ENCODE data around the gene PSMC6. TPM values are rescaled to one million over a fixed set of nuclear protein-coding genes. Genes with fewer than 3 reads are reported as not detected.

PSMC6 gene
- total and polyA plus RNA-seq, 2 of the 8 experiments (the other 6 are each of a cell fraction or from before 2014, with no cell fraction given): 45.1 to 107 TPM

GRCh38 chr14:52701223-52701622 is 5.8 kb upstream of the PSMC6 start:
- H2BK12ac ChIP-seq (ENCODE audit: low read depth, low read length): no peak overlapping the region
- no peak overlapping the region for H3K18ac ChIP-seq (ENCODE audit: extremely low read depth, low read length)
- H3K56ac ChIP-seq (replicated peaks; ENCODE audit: insufficient read length, low read depth, low read length): no peak overlapping the region
- H3K4ac ChIP-seq (replicated peaks; ENCODE audit: insufficient read length, low read depth, low read length): no peak overlapping the region
- ChIA-PET CTCF (ENCODE audit: partially characterized antibody) (interaction anchor here (0.7 kb wide), 2 partner anchors 262 to 1085 kb away, joined by 3 read pairs; no protein-coding TSS in a partner anchor), POLR2A (ENCODE audit: partially characterized antibody) (no interaction called here)
- TF ChIP-seq POLR2A (IDR thresholded peaks at IDR 0.05; ENCODE audit: control extremely low read depth in 1 of 2, low read depth in 2 of 2, low read length in 2 of 2) (no peak), BRCA1 (IDR thresholded peaks at IDR 0.05; ENCODE audit: low read depth, low read length) (no peak), SRF (IDR thresholded peaks at IDR 0.05; ENCODE audit: low read depth, low read length) (no peak), EGR1 (IDR thresholded peaks at IDR 0.05; ENCODE audit: borderline replicate concordance, low read depth, low read length) (no peak), CTBP2 (IDR thresholded peaks at IDR 0.05; ENCODE audit: borderline replicate concordance, insufficient read depth, insufficient read length, low read length) (no peak), USF2 (IDR thresholded peaks at IDR 0.05; ENCODE audit: low read length) (no peak), FOSL1 (IDR thresholded peaks at IDR 0.05; ENCODE audit: insufficient read depth, low read depth, low read length) (no peak), CBX5 (IDR thresholded peaks at IDR 0.05; ENCODE audit: low read depth, low read length) (no peak)
- no peak overlapping the region for H3K4me3 ChIP-seq (ENCODE audit: extremely low read depth in 1 of 4, insufficient read depth in 2 of 4, low read depth in 3 of 4, low read length in 4 of 4)
- no peak overlapping the region for H3K23ac ChIP-seq (ENCODE audit: insufficient read length)
- H2AFZ ChIP-seq (ENCODE audit: low read length): no peak overlapping the region
- H3K79me2 ChIP-seq (ENCODE audit: control insufficient read depth in 1 of 2, insufficient read depth in 2 of 2, low read length in 2 of 2): no peaks in the 10 kb centered on the region
- H3K36me3 ChIP-seq (ENCODE audit: control insufficient read depth in 2 of 4, insufficient read depth in 4 of 4, low read length in 3 of 4): no peaks in the 10 kb centered on the region
- H3K4me1 ChIP-seq (replicated peaks in 1 of 4; ENCODE audit: control insufficient read depth in 3 of 4, insufficient read depth in 4 of 4, low read length in 3 of 4): no peaks in the 10 kb centered on the region
- DNase-seq (ENCODE audit: low read depth in 1 of 2, low spot score in 2 of 2): no peak
- H3K14ac ChIP-seq (ENCODE audit: insufficient read length): no peak overlapping the region
- FAIRE-seq: no peak
- H3K27me3 ChIP-seq (replicated peaks in 1 of 4; ENCODE audit: control insufficient read depth in 3 of 4, extremely low read depth in 1 of 4, insufficient read depth in 3 of 4, low read length in 3 of 4): no peaks in the 10 kb centered on the region
- no peak overlapping the region for H3K27ac ChIP-seq (ENCODE audit: low read depth, low read length)
- H3K9ac ChIP-seq (replicated peaks in 1 of 4; ENCODE audit: extremely low read depth in 1 of 4, low read depth in 3 of 4, low read length in 3 of 4): no peak overlapping the region
- no peak overlapping the region for H2BK15ac ChIP-seq (ENCODE audit: low read length)
- H3K4me2 ChIP-seq (ENCODE audit: insufficient read depth in 1 of 2, low read depth in 2 of 2, low read length in 2 of 2): no peak overlapping the region
- H2BK5ac ChIP-seq (ENCODE audit: low read depth, low read length): no peak overlapping the region
- no peaks in the 10 kb centered on the region for H3K79me1 ChIP-seq (ENCODE audit: low read depth, low read length)
- no peak overlapping the region for H2AK5ac ChIP-seq (ENCODE audit: low read depth, low read length)
- no peak overlapping the region for H2BK20ac ChIP-seq (ENCODE audit: low read length)
- H2BK120ac ChIP-seq (replicated peaks; ENCODE audit: low read depth, low read length): no peak overlapping the region
- H3K9me3 ChIP-seq (ENCODE audit: insufficient read depth in 2 of 2, low read depth in 1 of 2, low read length in 1 of 2): no peaks in the 10 kb centered on the region
- H4K8ac ChIP-seq (ENCODE audit: extremely low read depth, insufficient read depth, low read length): no peak overlapping the region
- H3K23me2 ChIP-seq (ENCODE audit: low read depth, low read length): no peaks in the 10 kb centered on the region
- WGBS, 2 experiments (ENCODE audit: extremely low coverage in 1 of 2, insufficient coverage in 1 of 2, insufficient read length in 1 of 2, insufficient replicate concordance in 2 of 2, low coverage in 1 of 2, low lambda C conversion rate in 2 of 2, missing lambda C conversion rate in 1 of 2): 87% methylated on average over 3 of the region's 3 CpGs; no CpG with 5 or more reads in 1 of the 2 experiments
- H4K20me1 ChIP-seq (replicated peaks in 1 of 2; ENCODE audit: control insufficient read depth in 1 of 2, insufficient read depth in 2 of 2, low read length in 2 of 2): no peaks in the 10 kb centered on the region
- H4K91ac ChIP-seq (replicated peaks; ENCODE audit: insufficient read length, low read length): no peak overlapping the region
- no peak overlapping the region for H4K5ac ChIP-seq (ENCODE audit: insufficient read length, low read depth, low read length)

Data from H1 (cell line).